ENCODE measurements around the gene AUNIP. TPM values are rescaled to one million over a fixed set of nuclear protein-coding genes. Genes with fewer than 3 reads are reported as not detected.

Gene AUNIP
- total and polyA plus RNA-seq, 3 donors from 2014 or later, result 14.1 to 28.5 (median 22.5) TPM

- H3K9me3 ChIP-seq, result no peaks in the 10 kb centered on the region
- H3K4me1 ChIP-seq, result peaks cover 21% of the 10 kb centered on the region
- DNase-seq, result no peak
- no peaks in the 10 kb centered on the region for H3K36me3 ChIP-seq (ENCODE audit: low read depth, missing control alignments)
- H3K27me3 ChIP-seq, result no peaks in the 10 kb centered on the region
- 77 to 86% methylated on average over 3 of the region's 3 CpGs for WGBS, 2 donors
- no peak overlapping the region for H3K27ac ChIP-seq
- no peak for TF ChIP-seq POLR2A (IDR thresholded peaks at IDR 0.05)
- TF ChIP-seq CTCF (IDR thresholded peaks at IDR 0.05), result no peak
- no peak overlapping the region for H3K4me3 ChIP-seq
- intact Hi-C loops (cut with DNase I; ENCODE audit: low total_unique reads), result no loop called here
Observed at GRCh38 chr1:25902462-25902861, 43.2 kb upstream of the AUNIP start.

GRCh38 chr1:25900219-25900618 is 41.0 kb upstream of the AUNIP start:
- WGBS, 2 donors, result 86 to 87% methylated on average over 5 of the region's 5 CpGs

GRCh38 chr1:25899792-25900191 is 40.5 kb upstream of the AUNIP start:
- no peak overlapping the region for H3K4me3 ChIP-seq
- DNase-seq, result no peak
- TF ChIP-seq CTCF (IDR thresholded peaks at IDR 0.05), result no peak
- no peak for TF ChIP-seq POLR2A (IDR thresholded peaks at IDR 0.05)
- peaks cover 27% of the 10 kb centered on the region for H3K4me1 ChIP-seq
- H3K9me3 ChIP-seq, result no peaks in the 10 kb centered on the region
- intact Hi-C loops (cut with DNase I; ENCODE audit: low total_unique reads), result loop anchor here (5.0 to 10.0 kb wide), 2 partner anchors 98 to 245 kb away; partner anchors contain the start of gene PAFAH2
- H3K27ac ChIP-seq, result peak overlapping the region; percentile 53 to 78
- WGBS, 2 donors, result 73 to 79% methylated on average over 6 of the region's 6 CpGs
- no peaks in the 10 kb centered on the region for H3K36me3 ChIP-seq (ENCODE audit: low read depth, missing control alignments)
- H3K27me3 ChIP-seq, result no peaks in the 10 kb centered on the region

More at GRCh38 chr1:25900219-25900618, 41.0 kb upstream of the AUNIP start:
- Histone ChIP-seq H3K27me3 (no peaks in the 10 kb centered on the region), H3K9me3 (no peaks in the 10 kb centered on the region), H3K4me1 (peaks cover 23% of the 10 kb centered on the region), H3K27ac (peak overlapping the region; percentile 53 to 78), H3K36me3 (ENCODE audit: low read depth, missing control alignments) (no peaks in the 10 kb centered on the region), H3K4me3 (no peak overlapping the region)
- intact Hi-C loops (cut with DNase I; ENCODE audit: low total_unique reads), result no loop called here
- TF ChIP-seq CTCF (IDR thresholded peaks at IDR 0.05) (no peak), POLR2A (IDR thresholded peaks at IDR 0.05) (no peak)
- DNase-seq, result peak; percentile 67

- Histone ChIP-seq H3K27ac (peak overlapping the region; percentile 28 to 43), H3K9me3 (no peaks in the 10 kb centered on the region), H3K4me1 (peaks cover 34% of the 10 kb centered on the region), H3K27me3 (no peaks in the 10 kb centered on the region), H3K36me3 (ENCODE audit: low read depth, missing control alignments) (no peaks in the 10 kb centered on the region), H3K4me3 (no peak overlapping the region)
- intact Hi-C loops (cut with DNase I; ENCODE audit: low total_unique reads), result loop anchor here (5.0 to 10.0 kb wide), 2 partner anchors 99 to 246 kb away; partner anchors contain the start of gene PAFAH2
- 80 to 91% methylated on average over 11 of the region's 11 CpGs for WGBS, 2 donors
- no peak for DNase-seq
- TF ChIP-seq POLR2A (IDR thresholded peaks at IDR 0.05), result no peak
- TF ChIP-seq CTCF (IDR thresholded peaks at IDR 0.05), result no peak
Observed at GRCh38 chr1:25898223-25899015, 39.2 kb upstream of the AUNIP start.
